Parathyroid adenoma (tissue), 2 donors: ENCODE results near the gene BBS9.

Source experiments
- H2AFZ ChIP-seq: fragments of 300-600 bp; sonication (generic); one replicate; pipeline ENCODE4 v1.7.0; 2017; ENCODE audit warnings: antibody characterized with exemption, mild to moderate bottlenecking
- H3K27ac ChIP-seq: fragments of 300-600 bp; sonication (generic); one replicate; pipeline ENCODE4 v1.7.0; 2017
- H3K27me3 ChIP-seq: fragments of 300-600 bp; sonication (generic); one replicate; pipeline ENCODE4 v1.7.0; 2017; ENCODE audit warnings: low read length; ENCODE audit not compliant: control insufficient read depth, insufficient read depth
- H3K36me3 ChIP-seq: fragments of 300-600 bp; sonication (generic); one replicate; pipeline ENCODE4 v1.7.0; 2017; ENCODE audit warnings: low read length; ENCODE audit not compliant: control insufficient read depth, insufficient read depth
- H3K4me1 ChIP-seq: fragments of 300-600 bp; sonication (generic); one replicate; pipeline ENCODE4 v1.7.0; 2017; ENCODE audit warnings: control low read depth
- H3K4me2 ChIP-seq: fragments of 300-600 bp; sonication (generic); one replicate; pipeline ENCODE4 v1.7.0; 2017; ENCODE audit warnings: low read length
- H3K4me3 ChIP-seq: fragments of 300-600 bp; sonication (generic); one replicate; pipeline ENCODE4 v1.7.0; 2017; ENCODE audit warnings: low read depth, low read length
- H3K79me2 ChIP-seq: fragments of 300-600 bp; sonication (generic); one replicate; pipeline ENCODE4 v1.7.0; 2017; ENCODE audit warnings: control low read depth
- H3K9ac ChIP-seq: fragments of 300-600 bp; sonication (generic); one replicate; pipeline ENCODE4 v1.7.0; 2017; ENCODE audit warnings: mild to moderate bottlenecking
- H3K9me3 ChIP-seq: fragments of 300-600 bp; sonication (generic); one replicate; pipeline ENCODE4 v1.7.0; 2017; ENCODE audit warnings: low read length; ENCODE audit not compliant: control insufficient read depth
- CTCF ChIP-seq: fragments of 300-600 bp; sonication (generic); IDR thresholded peaks from one replicate; pipeline ENCODE4 v1.7.0; 2017; ENCODE audit warnings: antibody characterized with exemption, mild to moderate bottlenecking
- donor health status: primary hyperparathyroidism.

Gene BBS9

DNA sequence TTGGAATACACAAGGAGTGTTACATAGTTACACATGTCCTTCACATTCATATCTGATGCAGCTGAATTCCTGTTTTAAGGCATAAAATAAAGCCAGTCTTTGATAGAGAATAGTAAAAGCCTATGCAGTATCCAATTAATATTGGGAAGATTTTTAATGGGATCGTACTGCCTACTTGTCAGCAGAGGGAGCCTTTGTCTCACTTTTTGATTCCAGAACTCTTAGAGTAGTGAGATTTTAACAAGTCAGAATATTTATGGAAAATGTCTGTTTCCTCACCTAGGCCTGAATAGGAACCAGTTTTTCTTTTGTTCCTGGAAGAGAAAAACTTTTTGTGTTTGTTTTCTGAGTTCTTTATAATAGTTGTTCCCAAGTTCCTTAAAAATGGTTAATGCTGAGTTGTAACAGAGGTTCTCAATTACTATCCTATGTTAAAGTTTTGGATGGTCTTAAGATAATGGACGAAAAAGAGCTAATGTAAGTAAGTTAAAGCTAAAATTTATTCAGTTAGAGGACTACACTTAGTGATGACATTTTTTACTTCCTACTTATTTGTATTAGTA lies 114.0 kb downstream of the BBS9 start:
- peak; percentile 64 for TF ChIP-seq CTCF
- H3K36me3 ChIP-seq: no peaks in the 10 kb centered on the region
- H3K9me3 ChIP-seq: no peaks in the 10 kb centered on the region
- H3K27ac ChIP-seq: no peak overlapping the region
- no peak overlapping the region for H3K4me2 ChIP-seq
- H3K4me1 ChIP-seq: no peaks in the 10 kb centered on the region
- no peak overlapping the region for H3K9ac ChIP-seq
- H2AFZ ChIP-seq: no peak overlapping the region
- no peaks in the 10 kb centered on the region for H3K27me3 ChIP-seq
- no peak overlapping the region for H3K4me3 ChIP-seq
- no peaks in the 10 kb centered on the region for H3K79me2 ChIP-seq

DNA sequence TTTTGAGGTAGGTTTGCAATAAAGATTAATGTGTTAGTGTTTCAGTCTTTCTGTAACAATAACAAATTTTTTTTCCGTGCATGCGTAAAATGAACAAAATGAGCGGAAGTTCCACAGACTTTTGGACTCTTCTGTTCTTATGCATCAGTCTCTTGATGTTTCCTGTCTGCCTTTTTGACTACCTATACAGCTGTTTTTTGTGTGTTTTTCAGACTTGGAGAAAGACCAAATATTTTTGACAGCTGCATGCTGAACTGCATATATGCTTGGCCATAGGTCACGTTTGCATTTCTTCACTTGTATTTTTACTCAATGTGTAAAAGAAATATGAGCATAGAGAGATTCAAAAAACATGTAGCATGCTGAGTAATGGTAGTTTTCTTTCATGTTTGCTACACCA lies 119.3 kb downstream of the BBS9 start:
- Histone ChIP-seq H3K9ac (no peak overlapping the region), H3K27me3 (no peaks in the 10 kb centered on the region), H3K4me1 (no peaks in the 10 kb centered on the region), H3K79me2 (no peaks in the 10 kb centered on the region), H3K27ac (no peak overlapping the region), H3K4me2 (no peak overlapping the region), H2AFZ (no peak overlapping the region), H3K4me3 (no peak overlapping the region), H3K9me3 (no peaks in the 10 kb centered on the region), H3K36me3 (no peaks in the 10 kb centered on the region)
- TF ChIP-seq CTCF: no peak

DNA sequence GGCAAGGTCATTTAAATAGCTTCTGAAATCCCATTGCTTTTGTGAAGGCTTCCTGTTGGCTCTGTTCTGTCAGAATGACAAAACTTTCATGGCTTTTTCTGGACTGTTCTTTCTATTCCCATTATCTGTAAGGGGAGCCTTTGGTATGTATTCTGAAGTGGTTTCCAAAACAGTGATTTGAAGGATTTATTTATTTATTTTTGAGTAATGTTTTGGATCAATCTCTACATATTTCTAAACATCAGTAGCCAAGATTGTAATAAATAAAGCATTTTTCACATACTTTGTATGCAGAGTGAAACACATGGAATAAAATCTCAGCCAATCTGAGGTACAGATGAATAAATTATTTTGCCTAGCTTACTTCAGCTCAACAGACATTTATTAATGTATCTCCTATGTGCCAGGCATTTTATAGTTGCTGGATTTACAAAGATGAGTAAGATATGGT lies 121.1 kb downstream of the BBS9 start:
- H3K27ac ChIP-seq: no peak overlapping the region
- no peaks in the 10 kb centered on the region for H3K79me2 ChIP-seq
- no peaks in the 10 kb centered on the region for H3K27me3 ChIP-seq
- no peak overlapping the region for H3K4me2 ChIP-seq
- no peaks in the 10 kb centered on the region for H3K9me3 ChIP-seq
- H2AFZ ChIP-seq: no peak overlapping the region
- H3K36me3 ChIP-seq: no peaks in the 10 kb centered on the region
- no peaks in the 10 kb centered on the region for H3K4me1 ChIP-seq
- no peak overlapping the region for H3K9ac ChIP-seq
- no peak for TF ChIP-seq CTCF
- H3K4me3 ChIP-seq: no peak overlapping the region

GRCh38 chr7:33251301-33251700 lies 121.9 kb downstream of the BBS9 start:
- Histone ChIP-seq H3K79me2 (no peaks in the 10 kb centered on the region), H3K9me3 (no peaks in the 10 kb centered on the region), H3K27me3 (no peaks in the 10 kb centered on the region), H3K4me1 (no peaks in the 10 kb centered on the region), H3K9ac (no peak overlapping the region), H3K36me3 (no peaks in the 10 kb centered on the region), H3K4me3 (no peak overlapping the region), H3K4me2 (no peak overlapping the region), H2AFZ (no peak overlapping the region), H3K27ac (no peak overlapping the region)
- TF ChIP-seq CTCF: no peak

DNA sequence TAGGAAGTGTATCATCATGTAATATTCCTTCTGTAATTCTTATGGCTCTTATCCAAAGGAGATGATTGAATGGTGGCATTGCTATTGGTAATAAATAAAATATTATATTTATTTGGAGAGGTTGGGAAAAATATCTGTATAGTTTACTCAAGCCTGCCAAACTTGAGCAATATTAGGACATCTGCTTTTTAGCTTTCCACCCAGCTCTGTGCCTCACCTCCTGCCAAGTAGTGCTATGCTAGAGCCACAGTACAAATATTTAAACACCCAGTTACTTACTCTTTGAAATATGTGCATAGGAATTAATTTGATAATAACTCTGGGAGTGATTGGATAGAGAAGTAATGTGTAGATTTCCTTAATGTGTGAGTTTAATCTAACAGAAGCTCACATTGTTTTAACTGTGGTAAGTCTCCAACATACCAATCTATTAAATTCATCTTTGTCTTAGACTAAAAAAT lies 129.2 kb downstream of the BBS9 start:
- Histone ChIP-seq H3K4me2 (no peak overlapping the region), H3K9ac (no peak overlapping the region), H3K36me3 (no peaks in the 10 kb centered on the region), H3K9me3 (no peaks in the 10 kb centered on the region), H2AFZ (no peak overlapping the region), H3K27ac (no peak overlapping the region), H3K4me1 (no peaks in the 10 kb centered on the region), H3K27me3 (no peaks in the 10 kb centered on the region), H3K79me2 (no peaks in the 10 kb centered on the region), H3K4me3 (no peak overlapping the region)
- TF ChIP-seq CTCF: no peak
